Occipital lobe (tissue), 2 donors: ENCODE data around the gene NACC1. TPM values are rescaled to one million over a fixed set of nuclear protein-coding genes. Genes with fewer than 3 reads are reported as not detected.

ENCODE experiments used
- DNase-seq: peaks from one replicate; lab custom pipeline; 2025; lab: John Stamatoyannopoulos, UW
- total RNA-seq: library from RNA; depleted of rRNA; stranded (reverse); fragments of >200 nt; gene quantifications from one replicate; pipeline ENCODE4 v1.2.3, GENCODE V29; 2014

Gene NACC1
- total RNA-seq, 1 donor from 2014 or later: 13.1 TPM

GRCh38 chr19:13100031-13100588 is 18.0 kb upstream of the NACC1 start:
- DNase-seq: no peak

- DNase-seq: no peak
These were observed 17.0 kb upstream of the NACC1 start for GRCh38 chr19:13100841-13101589.

GRCh38 chr19:13101590-13102415 is 16.3 kb upstream of the NACC1 start:
- no peak for DNase-seq

GRCh38 chr19:13102416-13102665 is 15.7 kb upstream of the NACC1 start:
- no peak for DNase-seq

DNA sequence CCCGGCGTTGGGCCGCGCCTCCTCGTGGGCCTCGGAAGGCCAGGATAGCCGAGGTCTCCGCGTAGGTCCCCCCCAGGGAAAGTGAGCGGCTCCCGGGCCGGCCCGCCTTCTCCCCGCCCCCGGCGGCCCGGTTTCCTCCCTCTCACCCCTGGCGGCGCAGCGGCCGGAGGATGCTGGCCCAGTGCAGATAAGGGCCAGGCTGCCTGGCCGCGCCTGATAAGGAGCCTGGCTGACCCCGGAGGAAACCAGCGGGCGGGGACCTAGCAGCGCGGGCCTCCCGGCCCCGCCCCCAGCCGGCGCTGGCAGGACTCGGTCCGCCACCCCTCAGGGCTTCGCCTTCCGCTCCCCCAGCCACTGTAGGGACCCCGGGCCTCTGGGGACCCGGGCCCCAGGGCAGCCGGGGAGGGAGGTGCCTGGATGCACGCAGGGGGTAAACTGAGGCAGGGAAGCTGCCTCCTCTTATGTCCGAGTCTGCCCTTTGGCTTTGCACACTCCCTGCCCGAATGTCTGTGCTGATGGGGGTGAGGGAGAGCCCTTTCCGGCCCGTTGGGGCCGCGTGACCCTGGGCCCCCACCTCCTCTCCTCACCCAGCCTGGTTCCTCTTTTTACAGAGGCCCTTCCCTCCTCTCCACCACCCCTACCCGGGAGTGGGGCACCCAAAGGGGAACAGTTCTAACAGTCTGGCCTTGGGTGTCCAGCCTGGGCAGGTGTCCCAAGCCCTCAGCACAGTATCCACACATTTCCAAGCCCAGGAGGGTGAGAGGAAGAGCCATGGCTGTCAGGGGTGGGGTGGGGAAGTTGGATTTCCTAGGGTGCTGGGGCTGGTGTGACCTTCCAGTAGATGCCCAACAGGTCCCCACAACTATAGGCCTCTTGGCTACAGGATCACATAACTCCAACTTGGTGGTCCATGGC is 15.1 kb upstream of the NACC1 start, which contains the start of gene LYL1:
Gene LYL1, minus strand, starts transcription at position 193 of the 915 bp plus-strand sequence. CDS start 1,687 bp downstream, outside the sequence.
- no peak for DNase-seq

DNA sequence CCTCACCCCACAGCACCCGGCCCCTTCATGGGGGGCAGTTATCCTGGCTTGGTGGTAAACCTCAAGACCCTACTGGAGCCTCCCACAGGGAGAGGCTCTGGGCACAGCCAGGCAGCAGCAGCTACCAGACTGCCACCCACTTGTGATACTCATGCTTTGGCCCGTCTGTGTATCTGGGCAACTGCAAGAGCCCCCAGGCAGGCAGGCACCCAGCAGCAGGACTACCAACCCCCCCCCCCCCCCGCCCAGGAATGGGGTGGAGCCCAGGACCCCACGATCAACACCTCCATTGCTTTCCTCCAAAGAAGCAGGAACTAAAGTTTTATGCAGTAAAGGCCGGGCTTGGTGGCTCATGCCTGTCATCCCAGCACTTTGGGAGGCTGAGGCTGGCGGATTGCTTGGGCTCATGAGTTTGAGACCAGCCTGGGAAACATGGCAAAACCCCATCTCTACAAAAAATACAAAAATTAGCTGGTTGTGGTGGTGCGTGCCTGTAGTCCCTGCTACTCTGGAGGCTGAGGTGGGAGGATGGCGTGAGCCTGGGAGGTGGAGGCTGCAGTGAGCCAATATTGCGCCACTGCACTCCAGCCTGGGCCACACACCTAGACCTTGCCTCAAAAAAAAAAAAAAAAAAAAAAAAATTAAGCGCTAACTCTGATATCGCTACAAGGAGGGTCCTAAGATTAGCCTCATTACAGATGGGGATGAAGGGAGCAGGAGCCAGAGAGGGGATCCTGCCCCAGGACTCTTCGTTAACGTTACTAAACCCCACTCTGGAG is 14.3 kb upstream of the NACC1 start:
- no peak for DNase-seq

- DNase-seq: no peak
These were observed 13.7 kb upstream of the NACC1 start for GRCh38 chr19:13104360-13104847.

DNA sequence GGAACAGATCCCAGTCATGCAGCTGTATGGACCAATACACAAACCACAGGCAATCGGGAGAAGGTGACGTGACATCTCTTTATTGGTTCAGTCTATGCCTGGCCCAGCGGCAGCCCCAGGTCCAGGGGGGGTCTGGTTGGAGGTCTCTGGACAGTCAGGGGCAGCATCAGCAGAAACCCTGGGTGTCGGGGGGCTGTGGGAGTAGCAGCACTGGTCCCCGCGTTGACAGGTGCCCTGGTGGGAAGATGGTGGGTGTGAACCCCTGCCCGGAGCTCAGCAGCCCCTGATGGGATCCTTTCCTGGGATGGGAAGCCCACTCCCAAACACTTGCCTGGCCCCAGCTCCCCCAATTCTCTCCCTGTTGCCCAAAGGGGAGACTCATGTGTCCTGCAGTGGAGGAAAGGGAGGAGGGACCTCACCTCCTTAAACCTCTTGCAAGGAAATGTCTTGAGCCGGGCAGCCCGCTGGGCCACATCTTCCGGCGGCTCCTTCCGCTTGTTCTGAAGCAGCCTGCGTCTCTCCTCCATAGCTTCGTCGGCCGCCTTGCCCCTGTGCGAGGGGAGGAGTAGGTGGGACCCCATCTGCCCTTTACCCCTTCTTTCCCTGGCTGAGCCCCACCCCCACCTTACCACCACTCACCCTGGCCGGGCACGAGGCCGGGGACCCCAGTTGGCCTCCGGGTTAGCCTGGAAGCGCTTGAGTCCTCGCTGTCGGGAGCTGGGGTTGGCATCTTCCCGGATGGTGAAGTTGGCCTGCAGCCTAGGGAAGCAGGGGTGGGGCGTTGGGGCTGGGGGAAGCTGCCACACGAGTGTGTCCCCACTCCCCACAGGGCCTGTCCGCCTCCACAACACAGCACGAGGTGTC is 13.0 kb upstream of the NACC1 start:
- DNase-seq: no peak

DNA sequence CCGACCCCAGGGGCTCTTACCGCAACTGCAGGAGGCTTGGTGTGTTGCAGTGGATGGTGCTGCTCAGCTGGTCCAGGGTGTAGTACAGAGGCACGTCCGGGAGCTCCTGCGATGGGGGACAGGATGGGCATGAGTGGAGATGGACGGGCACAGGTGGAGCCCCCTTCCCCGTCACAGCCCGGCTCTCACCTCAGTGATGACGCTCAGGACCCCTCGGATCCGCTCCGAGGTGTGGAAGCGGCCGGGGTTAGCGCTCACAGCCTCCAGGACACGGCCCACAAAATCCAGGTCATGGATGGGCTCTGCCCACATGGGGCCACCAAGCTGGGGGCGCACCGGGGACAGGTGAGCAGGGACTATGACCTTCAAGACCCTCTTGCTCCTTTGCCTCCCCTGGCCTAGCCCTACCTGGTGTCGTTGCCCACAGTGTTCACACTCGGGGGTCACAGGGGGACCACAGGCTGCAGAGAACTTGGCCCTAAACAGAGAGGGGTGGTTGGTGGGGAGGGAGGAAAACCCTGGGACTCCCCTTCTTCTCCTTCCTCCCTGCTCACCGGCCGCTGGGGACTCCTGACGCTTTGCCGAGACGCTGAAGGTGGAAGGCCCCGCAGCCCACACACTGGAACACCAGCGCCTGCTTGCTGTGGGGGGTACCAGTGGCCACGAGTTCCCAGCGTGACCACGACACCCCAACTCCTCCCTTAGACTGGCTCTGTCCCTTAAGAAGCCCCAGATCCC is 8.5 kb upstream of the NACC1 start:
- DNase-seq: no peak

DNA sequence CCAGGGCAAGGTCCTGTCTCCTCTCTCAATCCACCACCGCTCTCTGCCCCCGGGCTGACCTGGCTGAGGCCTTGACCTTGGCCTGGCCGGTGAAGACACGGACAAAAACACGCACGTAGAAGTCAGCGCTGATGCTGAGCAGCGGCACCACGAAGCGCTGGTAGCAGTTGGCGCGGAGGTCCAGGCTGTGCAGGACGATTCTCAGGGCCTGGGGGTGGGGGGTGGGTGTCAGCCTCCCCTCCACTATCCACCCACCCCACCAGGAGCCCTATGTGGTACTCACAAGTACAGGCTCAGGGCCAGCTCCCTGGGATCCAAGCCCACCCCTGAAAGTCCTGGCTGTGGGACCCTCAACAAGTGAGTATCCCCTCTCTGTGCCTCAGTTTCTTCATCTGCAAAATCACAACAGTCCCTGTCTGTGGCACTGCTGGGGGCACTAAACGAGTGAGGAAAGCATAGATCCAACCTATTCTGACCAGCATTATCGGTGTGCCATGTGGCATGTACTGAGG is 7.9 kb upstream of the NACC1 start:
- no peak for DNase-seq

DNA sequence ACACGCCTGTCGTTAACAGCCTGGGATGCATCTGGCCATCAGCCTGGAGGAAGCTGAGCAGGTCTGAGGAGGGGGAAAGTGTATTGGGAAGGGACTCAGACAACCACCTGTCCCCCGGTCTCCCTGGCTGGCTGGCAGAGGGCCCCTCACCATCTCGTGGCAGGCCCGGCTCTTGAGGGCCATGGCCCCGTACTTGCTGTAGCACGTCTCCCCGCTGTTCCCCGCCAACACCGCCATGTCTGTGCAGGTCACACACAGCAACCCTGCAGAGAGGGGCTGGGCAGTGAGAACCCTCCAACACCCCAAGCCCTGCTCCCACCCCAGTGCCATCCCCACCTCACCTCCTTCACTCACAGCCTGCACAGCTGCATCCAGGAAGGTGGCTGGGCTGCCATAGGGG is 5.5 kb upstream of the NACC1 start:
- no peak for DNase-seq

GRCh38 chr19:13115936-13116281 is 2.2 kb upstream of the NACC1 start:
- DNase-seq: no peak

DNA sequence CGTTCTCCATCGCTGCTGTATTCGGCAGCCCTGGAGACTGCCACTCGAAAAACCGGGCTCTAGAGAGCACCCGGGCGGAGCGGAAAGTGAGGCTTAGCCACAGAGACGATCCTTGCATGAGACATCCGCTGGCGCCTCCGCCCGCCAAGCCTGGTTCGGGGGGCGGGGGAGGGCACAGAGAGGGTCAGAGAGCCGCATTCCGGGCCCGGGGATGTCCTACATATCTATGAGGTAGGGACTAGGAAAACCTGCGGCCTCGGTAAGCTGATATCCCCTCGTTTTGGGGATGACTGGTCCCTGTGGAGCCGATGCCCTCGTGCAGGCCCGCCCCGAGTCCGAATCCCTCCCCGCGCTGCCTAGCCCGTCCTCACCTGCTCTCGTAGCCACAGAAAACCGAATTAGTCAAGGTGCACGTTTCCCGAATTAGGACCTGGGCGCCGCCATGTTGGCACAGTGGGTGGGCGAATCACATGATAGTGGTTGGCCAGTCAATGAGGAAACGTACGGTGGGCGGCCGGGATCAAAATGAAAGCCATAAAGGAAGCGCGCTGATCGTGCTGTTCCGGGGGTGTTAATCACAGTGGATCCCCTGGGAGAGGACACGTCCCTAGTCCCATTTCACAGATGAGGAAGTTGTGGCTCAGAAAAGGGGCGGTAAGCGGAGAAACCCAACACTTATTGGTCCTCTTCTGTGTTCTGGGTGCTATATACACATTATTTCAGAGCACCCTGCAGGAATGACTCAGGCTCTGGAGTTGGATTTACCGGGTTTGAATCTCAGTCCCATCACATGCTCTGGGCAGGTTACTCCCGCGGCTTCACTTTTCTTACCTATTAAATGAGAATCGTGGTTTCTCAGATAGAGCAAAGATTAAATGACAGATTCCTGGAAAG is 1.5 kb upstream of the NACC1 start, which contains the start of gene TRMT1:
Gene TRMT1, minus strand, starts transcription at position 459 of the 894 bp plus-strand sequence. Its CDS starts 341 bp downstream, at position 118.
- peak; percentile 87 for DNase-seq

DNA sequence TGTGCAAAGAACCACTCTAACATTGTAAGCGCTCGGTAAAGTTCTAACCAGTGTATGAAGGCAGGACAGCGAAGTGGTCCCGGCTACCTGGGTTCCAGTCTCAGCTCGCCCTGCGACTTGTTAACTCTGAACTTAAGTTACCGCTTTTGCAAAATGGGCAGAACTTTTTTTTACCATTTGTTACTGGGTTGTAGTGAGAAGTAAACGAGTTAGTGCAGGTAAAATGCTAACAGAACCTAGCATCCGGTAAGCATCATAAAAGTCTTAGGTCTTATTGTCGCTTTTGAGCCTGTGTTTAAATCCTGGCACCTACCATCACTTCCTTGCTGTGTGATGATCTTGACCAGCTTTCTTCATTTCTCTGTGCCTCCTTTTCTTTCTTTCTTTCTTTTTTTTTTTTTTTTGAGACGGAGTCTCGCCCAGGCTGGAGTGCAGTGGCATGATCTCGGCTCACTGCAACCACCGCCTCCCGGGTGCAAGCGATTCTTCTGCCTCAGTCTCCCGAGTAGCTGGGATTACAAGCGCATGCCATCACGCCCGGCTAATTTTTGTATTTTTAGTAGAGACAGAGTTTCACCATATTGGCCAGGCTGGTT is 790 bp upstream of the NACC1 start:
- no peak for DNase-seq

DNA sequence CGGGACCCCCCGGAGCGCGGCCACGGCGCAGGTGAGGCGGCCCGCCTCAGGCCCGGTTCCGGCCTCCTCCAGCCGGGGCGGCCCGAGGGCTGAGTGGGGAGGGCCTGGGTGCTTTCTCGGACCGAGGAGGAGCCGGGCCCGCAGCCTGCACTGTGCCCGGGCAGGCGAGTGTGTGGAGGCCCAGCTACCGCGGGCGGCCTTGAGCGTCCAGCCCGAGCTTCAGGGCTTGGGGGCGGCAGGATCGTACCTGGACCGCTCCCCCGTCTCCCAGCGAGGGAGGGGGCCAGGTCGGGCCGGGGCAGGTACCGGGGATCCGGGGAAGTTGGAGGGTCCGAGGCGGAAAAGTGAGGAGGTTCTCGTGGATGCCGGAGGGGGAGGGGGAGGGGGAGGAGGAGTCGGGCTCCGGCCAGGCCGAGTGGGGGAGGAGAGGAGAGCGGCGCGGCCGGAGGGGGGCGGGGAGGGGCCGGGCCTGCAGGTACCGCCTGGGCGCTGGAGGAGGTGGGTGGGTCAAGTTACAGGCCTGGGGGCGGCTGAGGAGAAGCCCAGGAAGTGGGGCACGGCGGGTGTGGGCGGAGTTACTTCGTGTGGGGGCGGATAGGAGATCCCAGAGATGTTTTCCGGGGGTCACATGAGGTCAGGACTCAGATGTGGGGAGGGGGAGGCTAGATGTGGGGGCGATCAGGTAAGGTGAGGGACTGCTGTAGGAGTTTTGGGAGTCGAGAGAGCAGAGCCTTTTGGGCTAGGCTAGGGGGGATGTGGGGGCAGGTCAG is 545 bp downstream of the NACC1 start:
- no peak for DNase-seq

- no peak for DNase-seq
These were observed 1.6 kb downstream of the NACC1 start for GRCh38 chr19:13119627-13120026.
